ENCODE results near the gene GREM1. TPM values are rescaled to one million over a fixed set of nuclear protein-coding genes. Genes with fewer than 3 reads are reported as not detected.

Gene GREM1
- not detected for total RNA-seq

- CTCF ChIA-PET, result no interaction called here
- Mint-ChIP-seq H3K27me3 (ENCODE audit: low read depth) (peaks cover 65% of the 10 kb centered on the region), H3K4me3 (no peak within 1 kb of the TSS), H3K4me1 (ENCODE audit: low read depth) (peaks cover 14% of the 10 kb centered on the region), H3K36me3 (ENCODE audit: low read depth) (no peaks in the 10 kb centered on the region), H3K27ac (no peak within 1 kb of the TSS), H3K9me3 (no peaks in the 10 kb centered on the region)
- intact Hi-C loops (cut with micrococcal nuclease), result no loop called here
- no peak for DNase-seq
These were observed at the start of gene GREM1 for GRCh38 chr15:32717426-32718226. Gene GREM1 (plus strand): TSS chr15:32718004. CDS start chr15:32730691, 12,687 bp downstream.

- Mint-ChIP-seq H3K36me3 (ENCODE audit: low read depth) (no peaks in the 10 kb centered on the region), H3K4me1 (ENCODE audit: low read depth) (no peaks in the 10 kb centered on the region), H3K9me3 (no peaks in the 10 kb centered on the region), H3K27ac (no peak overlapping the region), H3K4me3 (no peak overlapping the region), H3K27me3 (ENCODE audit: low read depth) (no peaks in the 10 kb centered on the region)
- CTCF ChIA-PET, result interaction anchor here (0.5 to 1.2 kb wide), 3 partner anchors 10 to 16 kb away, joined by 3 to 4 read pairs (median 3); no protein-coding TSS in a partner anchor
- DNase-seq, result no peak
- intact Hi-C loops (cut with micrococcal nuclease), result loop anchor here (10.0 kb wide), 3 partner anchors 166 to 466 kb away; no protein-coding TSS in a partner anchor
These were observed 48.9 kb upstream of the GREM1 start for GRCh38 chr15:32668942-32669341.

GRCh38 chr15:32669896-32670611 lies 47.8 kb upstream of the GREM1 start:
- Mint-ChIP-seq H3K27me3 (ENCODE audit: low read depth) (no peaks in the 10 kb centered on the region), H3K4me1 (ENCODE audit: low read depth) (no peaks in the 10 kb centered on the region), H3K27ac (no peak overlapping the region), H3K36me3 (ENCODE audit: low read depth) (no peaks in the 10 kb centered on the region), H3K4me3 (no peak overlapping the region), H3K9me3 (no peaks in the 10 kb centered on the region)
- intact Hi-C loops (cut with micrococcal nuclease), result loop anchor here (10.0 kb wide), 3 partner anchors 165 to 465 kb away; no protein-coding TSS in a partner anchor
- DNase-seq, result no peak
- CTCF ChIA-PET, result interaction anchor here (0.7 to 1.2 kb wide), 3 partner anchors 8 to 19 kb away, joined by 3 to 6 read pairs (median 3); no protein-coding TSS in a partner anchor

GRCh38 chr15:32670623-32671022 lies 47.2 kb upstream of the GREM1 start:
- CTCF ChIA-PET, result interaction anchor here (0.7 kb wide), 2 partner anchors 9 to 18 kb away, joined by 3 to 6 read pairs; no protein-coding TSS in a partner anchor
- intact Hi-C loops (cut with micrococcal nuclease), result no loop called here
- DNase-seq, result no peak
- Mint-ChIP-seq H3K27me3 (ENCODE audit: low read depth) (no peaks in the 10 kb centered on the region), H3K4me1 (ENCODE audit: low read depth) (no peaks in the 10 kb centered on the region), H3K9me3 (no peaks in the 10 kb centered on the region), H3K36me3 (ENCODE audit: low read depth) (no peaks in the 10 kb centered on the region), H3K4me3 (no peak overlapping the region), H3K27ac (no peak overlapping the region)

- Mint-ChIP-seq H3K9me3 (no peaks in the 10 kb centered on the region), H3K36me3 (ENCODE audit: low read depth) (no peaks in the 10 kb centered on the region), H3K27me3 (ENCODE audit: low read depth) (no peaks in the 10 kb centered on the region), H3K27ac (no peak overlapping the region), H3K4me1 (ENCODE audit: low read depth) (no peaks in the 10 kb centered on the region), H3K4me3 (no peak overlapping the region)
- intact Hi-C loops (cut with micrococcal nuclease), result no loop called here
- CTCF ChIA-PET, result no interaction called here
- no peak for DNase-seq
These were observed 46.2 kb upstream of the GREM1 start for GRCh38 chr15:32671339-32672325.

GRCh38 chr15:32674681-32675080 lies 43.1 kb upstream of the GREM1 start:
- H3K36me3 Mint-ChIP-seq (ENCODE audit: low read depth), result no peaks in the 10 kb centered on the region
- no peaks in the 10 kb centered on the region for H3K27me3 Mint-ChIP-seq (ENCODE audit: low read depth)
- no peak for DNase-seq
- H3K4me3 Mint-ChIP-seq, result no peak overlapping the region
- no peak overlapping the region for H3K27ac Mint-ChIP-seq
- no peaks in the 10 kb centered on the region for H3K9me3 Mint-ChIP-seq
- no peaks in the 10 kb centered on the region for H3K4me1 Mint-ChIP-seq (ENCODE audit: low read depth)
- intact Hi-C loops (cut with micrococcal nuclease), result no loop called here
- CTCF ChIA-PET, result interaction anchor here (0.7 to 1.0 kb wide), 2 partner anchors 12 to 49 kb away, joined by 3 to 4 read pairs; no protein-coding TSS in a partner anchor

GRCh38 chr15:32675466-32675865 lies 42.3 kb upstream of the GREM1 start:
- Mint-ChIP-seq H3K27me3 (ENCODE audit: low read depth) (no peaks in the 10 kb centered on the region), H3K27ac (no peak overlapping the region), H3K4me1 (ENCODE audit: low read depth) (no peaks in the 10 kb centered on the region), H3K4me3 (no peak overlapping the region), H3K36me3 (ENCODE audit: low read depth) (no peaks in the 10 kb centered on the region), H3K9me3 (no peaks in the 10 kb centered on the region)
- DNase-seq, result no peak
- intact Hi-C loops (cut with micrococcal nuclease), result no loop called here
- CTCF ChIA-PET, result interaction anchor here (0.7 to 1.0 kb wide), 2 partner anchors 13 to 48 kb away, joined by 3 to 4 read pairs; no protein-coding TSS in a partner anchor

GRCh38 chr15:32676169-32676568 lies 41.6 kb upstream of the GREM1 start:
- H3K4me3 Mint-ChIP-seq, result no peak overlapping the region
- CTCF ChIA-PET, result interaction anchor here (0.8 to 1.1 kb wide), 2 partner anchors 10 to 13 kb away, joined by 3 to 5 read pairs; no protein-coding TSS in a partner anchor
- no peaks in the 10 kb centered on the region for H3K9me3 Mint-ChIP-seq
- intact Hi-C loops (cut with micrococcal nuclease), result no loop called here
- no peak overlapping the region for H3K27ac Mint-ChIP-seq
- no peak for DNase-seq
- no peaks in the 10 kb centered on the region for H3K27me3 Mint-ChIP-seq (ENCODE audit: low read depth)
- no peaks in the 10 kb centered on the region for H3K36me3 Mint-ChIP-seq (ENCODE audit: low read depth)
- no peaks in the 10 kb centered on the region for H3K4me1 Mint-ChIP-seq (ENCODE audit: low read depth)

GRCh38 chr15:32677238-32677750 lies 40.5 kb upstream of the GREM1 start:
- Mint-ChIP-seq H3K27me3 (ENCODE audit: low read depth) (no peaks in the 10 kb centered on the region), H3K27ac (no peak overlapping the region), H3K9me3 (no peaks in the 10 kb centered on the region), H3K4me3 (no peak overlapping the region), H3K4me1 (ENCODE audit: low read depth) (no peaks in the 10 kb centered on the region), H3K36me3 (ENCODE audit: low read depth) (no peaks in the 10 kb centered on the region)
- CTCF ChIA-PET, result interaction anchor here (0.6 kb wide), 1 partner anchor 14 kb away, joined by 3 read pairs; no protein-coding TSS in a partner anchor
- no peak for DNase-seq
- intact Hi-C loops (cut with micrococcal nuclease), result no loop called here

GRCh38 chr15:32679298-32679690 lies 38.5 kb upstream of the GREM1 start:
- DNase-seq, result no peak
- Mint-ChIP-seq H3K27me3 (ENCODE audit: low read depth) (no peaks in the 10 kb centered on the region), H3K27ac (no peak overlapping the region), H3K36me3 (ENCODE audit: low read depth) (no peaks in the 10 kb centered on the region), H3K9me3 (no peaks in the 10 kb centered on the region), H3K4me3 (no peak overlapping the region), H3K4me1 (ENCODE audit: low read depth) (peaks cover 3% of the 10 kb centered on the region)
- intact Hi-C loops (cut with micrococcal nuclease), result no loop called here
- CTCF ChIA-PET, result interaction anchor here (0.7 kb wide), 3 partner anchors 10 to 471 kb away, joined by 3 to 4 read pairs (median 3); no protein-coding TSS in a partner anchor

GRCh38 chr15:32682569-32682968 lies 35.2 kb upstream of the GREM1 start:
- CTCF ChIA-PET, result interaction anchor here (3.2 kb wide), 1 partner anchor 19 kb away, joined by 11 read pairs; no protein-coding TSS in a partner anchor
- Mint-ChIP-seq H3K4me3 (no peak overlapping the region), H3K27ac (no peak overlapping the region), H3K4me1 (ENCODE audit: low read depth) (peaks cover 5% of the 10 kb centered on the region), H3K9me3 (no peaks in the 10 kb centered on the region), H3K27me3 (ENCODE audit: low read depth) (no peaks in the 10 kb centered on the region), H3K36me3 (ENCODE audit: low read depth) (no peaks in the 10 kb centered on the region)
- DNase-seq, result no peak
- intact Hi-C loops (cut with micrococcal nuclease), result no loop called here
